Skin epidermis (tissue), 12 donors: Measurements from ENCODE around the gene RAB37.
A peak's percentile ranks its signal among the peaks of the same experiment; 100 is the strongest.

Source experiments
- H3K27ac ChIP-seq, 21 experiments: fragments of 200-600 bp; sonication (generic) in 11 of 21; one replicate each; pipeline ENCODE4 v1.5.0; 2020; ENCODE audit warnings: mild to moderate bottlenecking in 3 of 21, inconsistent platforms in 2 of 21, moderate library complexity in 2 of 21
- H3K4me3 ChIP-seq, 7 experiments: fragments of 200-600 bp; sonication (generic) in 2 of 7; one replicate each; pipeline ENCODE4 v1.5.0; 2020; ENCODE audit warnings: inconsistent platforms in 2 of 7, mild to moderate bottlenecking in 2 of 7, moderate library complexity in 1 of 7

RAB37 gene

GRCh38 chr17:74772053-74772452, 35.0 kb downstream of the RAB37 start:
- H3K27ac ChIP-seq: no peak overlapping the region

GRCh38 chr17:74773414-74773813, 36.4 kb downstream of the RAB37 start:
- Histone ChIP-seq H3K4me3 (no peak overlapping the region), H3K27ac (no peak overlapping the region)

More at GRCh38 chr17:74772053-74772452, 35.0 kb downstream of the RAB37 start:
- no peak overlapping the region for H3K4me3 ChIP-seq

- Histone ChIP-seq H3K4me3 (no peak overlapping the region), H3K27ac (no peak overlapping the region)
These were observed 36.8 kb downstream of the RAB37 start for GRCh38 chr17:74773871-74774286.

- Histone ChIP-seq H3K27ac (peak overlapping the region; percentile 16 to 93 (median 84)), H3K4me3 (peak overlapping the region; percentile 72 to 96 (median 82))
These were observed 38.5 kb downstream of the RAB37 start for GRCh38 chr17:74775409-74776043.

- peak within 1 kb of the TSS; percentile 72 to 96 (median 82) for H3K4me3 ChIP-seq
- peak within 1 kb of the TSS; percentile 16 to 93 (median 84) for H3K27ac ChIP-seq
These were observed 39.2 kb downstream of the RAB37 start, which contains the start of gene NAT9 for GRCh38 chr17:74776044-74776962. NAT9 (minus strand) TSS chr17:74776345; CDS start chr17:74775698, 647 bp downstream.

GRCh38 chr17:74776990-74777389, 39.9 kb downstream of the RAB37 start:
- peak overlapping the region; percentile 72 to 96 (median 82) for H3K4me3 ChIP-seq
- peak overlapping the region in 17 of 21 experiments; percentile 68 to 93 (median 85) for H3K27ac ChIP-seq

- Histone ChIP-seq H3K27ac (no peak overlapping the region), H3K4me3 (no peak overlapping the region)
These were observed 41.0 kb downstream of the RAB37 start for GRCh38 chr17:74777901-74778515.

GRCh38 chr17:74778960-74779359, 41.9 kb downstream of the RAB37 start:
- Histone ChIP-seq H3K27ac (peak overlapping the region in 6 of 21 experiments; percentile 16 to 52 (median 30)), H3K4me3 (no peak overlapping the region)

GRCh38 chr17:74779501-74779900, 42.4 kb downstream of the RAB37 start:
- no peak overlapping the region for H3K4me3 ChIP-seq
- H3K27ac ChIP-seq: peak overlapping the region in 10 of 21 experiments; percentile 16 to 65 (median 36)

- H3K4me3 ChIP-seq: no peak overlapping the region
- H3K27ac ChIP-seq: peak overlapping the region in 11 of 21 experiments; percentile 16 to 65 (median 39)
These were observed 42.9 kb downstream of the RAB37 start for GRCh38 chr17:74779948-74780400.

GRCh38 chr17:74780443-74781238, 43.6 kb downstream of the RAB37 start:
- Histone ChIP-seq H3K4me3 (no peak overlapping the region), H3K27ac (peak overlapping the region in 6 of 21 experiments; percentile 16 to 52 (median 38))

- Histone ChIP-seq H3K27ac (no peak overlapping the region), H3K4me3 (no peak overlapping the region)
These were observed 45.5 kb downstream of the RAB37 start for GRCh38 chr17:74782571-74782970.

- H3K27ac ChIP-seq: no peak overlapping the region
- H3K4me3 ChIP-seq: no peak overlapping the region
These were observed 47.2 kb downstream of the RAB37 start for GRCh38 chr17:74784125-74784810.

- Histone ChIP-seq H3K4me3 (no peak overlapping the region), H3K27ac (peak overlapping the region in 3 of 21 experiments; percentile 11 to 50 (median 16))
These were observed 48.3 kb downstream of the RAB37 start for GRCh38 chr17:74785096-74785980.

- H3K4me3 ChIP-seq: no peak overlapping the region
- peak overlapping the region in 4 of 21 experiments; percentile 11 to 50 (median 24) for H3K27ac ChIP-seq
These were observed 48.9 kb downstream of the RAB37 start for GRCh38 chr17:74785981-74786360.

- H3K4me3 ChIP-seq: no peak overlapping the region
- H3K27ac ChIP-seq: peak overlapping the region in 3 of 21 experiments; percentile 16 to 67 (median 38)
These were observed 49.5 kb downstream of the RAB37 start for GRCh38 chr17:74786431-74787055.
